ENCODE measurements around the gene ROR2.

The ROR2 gene

DNA sequence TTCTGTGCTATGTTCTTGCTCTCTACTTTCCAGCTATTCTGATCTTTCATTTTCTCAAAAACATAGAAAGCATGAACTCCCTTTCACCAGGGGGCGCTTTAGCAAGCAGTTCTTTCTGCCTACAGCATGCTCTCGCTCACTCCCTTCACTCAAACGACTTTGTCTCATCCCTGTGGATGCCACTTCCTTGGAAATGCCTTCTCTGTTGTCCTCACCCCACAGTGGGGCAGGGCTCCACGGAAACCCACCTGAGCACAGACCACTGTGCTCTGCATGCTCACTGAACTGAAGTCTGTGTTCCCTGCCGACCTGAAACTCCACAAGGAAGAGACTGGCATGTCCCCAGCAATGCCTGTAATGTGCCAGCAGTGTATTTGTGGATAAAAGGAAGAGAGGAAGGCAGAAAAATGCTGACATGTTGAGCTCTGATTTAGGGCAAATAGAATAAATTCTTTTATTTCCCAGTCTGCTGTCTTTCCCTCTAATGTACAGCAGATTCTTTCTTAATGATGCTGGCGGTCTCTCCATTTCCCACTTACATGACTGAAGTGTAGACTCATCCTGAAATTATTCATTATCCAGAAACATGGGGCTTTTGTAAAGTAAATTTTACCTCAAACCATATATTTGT lies 4.9 kb upstream of the ROR2 start:
- TF ChIP-seq FOXP2 (optimal IDR thresholded peaks at IDR 0.05; ENCODE audit: borderline replicate concordance, extremely low read depth, extremely low read length, insufficient read depth) (no peak), TAF1 (IDR thresholded peaks at IDR 0.05; ENCODE audit: borderline replicate concordance, insufficient read depth, low read length) (no peak), SIN3A (IDR thresholded peaks at IDR 0.05; ENCODE audit: borderline replicate concordance, insufficient read depth, low read length) (no peak), POLR2AphosphoS5 (IDR thresholded peaks at IDR 0.05; ENCODE audit: low read depth, low read length) (no peak)
- TF ChIP-seq, protein P1, sequence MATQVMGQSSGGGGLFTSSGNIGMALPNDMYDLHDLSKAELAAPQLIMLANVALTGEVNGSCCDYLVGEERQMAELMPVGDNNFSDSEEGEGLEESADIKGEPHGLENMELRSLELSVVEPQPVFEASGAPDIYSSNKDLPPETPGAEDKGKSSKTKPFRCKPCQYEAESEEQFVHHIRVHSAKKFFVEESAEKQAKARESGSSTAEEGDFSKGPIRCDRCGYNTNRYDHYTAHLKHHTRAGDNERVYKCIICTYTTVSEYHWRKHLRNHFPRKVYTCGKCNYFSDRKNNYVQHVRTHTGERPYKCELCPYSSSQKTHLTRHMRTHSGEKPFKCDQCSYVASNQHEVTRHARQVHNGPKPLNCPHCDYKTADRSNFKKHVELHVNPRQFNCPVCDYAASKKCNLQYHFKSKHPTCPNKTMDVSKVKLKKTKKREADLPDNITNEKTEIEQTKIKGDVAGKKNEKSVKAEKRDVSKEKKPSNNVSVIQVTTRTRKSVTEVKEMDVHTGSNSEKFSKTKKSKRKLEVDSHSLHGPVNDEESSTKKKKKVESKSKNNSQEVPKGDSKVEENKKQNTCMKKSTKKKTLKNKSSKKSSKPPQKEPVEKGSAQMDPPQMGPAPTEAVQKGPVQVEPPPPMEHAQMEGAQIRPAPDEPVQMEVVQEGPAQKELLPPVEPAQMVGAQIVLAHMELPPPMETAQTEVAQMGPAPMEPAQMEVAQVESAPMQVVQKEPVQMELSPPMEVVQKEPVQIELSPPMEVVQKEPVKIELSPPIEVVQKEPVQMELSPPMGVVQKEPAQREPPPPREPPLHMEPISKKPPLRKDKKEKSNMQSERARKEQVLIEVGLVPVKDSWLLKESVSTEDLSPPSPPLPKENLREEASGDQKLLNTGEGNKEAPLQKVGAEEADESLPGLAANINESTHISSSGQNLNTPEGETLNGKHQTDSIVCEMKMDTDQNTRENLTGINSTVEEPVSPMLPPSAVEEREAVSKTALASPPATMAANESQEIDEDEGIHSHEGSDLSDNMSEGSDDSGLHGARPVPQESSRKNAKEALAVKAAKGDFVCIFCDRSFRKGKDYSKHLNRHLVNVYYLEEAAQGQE (IDR thresholded peaks at IDR 0.05; ENCODE audit: insufficient read depth in 1 of 2, low read depth in 2 of 2, low read length in 2 of 2): no peak

DNA sequence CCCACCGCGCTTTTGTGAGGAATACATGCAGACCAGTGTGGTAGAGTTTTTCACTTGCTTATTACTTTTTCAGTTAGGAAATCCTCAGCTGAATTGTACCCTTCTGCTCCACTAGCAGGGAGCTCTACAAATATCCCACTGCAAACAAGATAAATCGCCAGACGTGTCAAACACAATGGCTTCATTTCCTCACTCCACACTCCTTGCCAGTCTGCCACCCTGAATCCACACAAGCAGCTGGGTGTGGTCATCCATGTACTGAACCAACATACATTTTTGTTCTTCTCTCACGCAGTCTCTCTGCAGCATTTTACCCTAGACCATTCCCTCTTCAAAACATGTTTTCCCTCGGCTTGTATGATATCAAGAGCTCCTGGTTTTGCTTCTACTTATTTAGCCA lies 3.7 kb upstream of the ROR2 start:
- no peak for TF ChIP-seq SIN3A (IDR thresholded peaks at IDR 0.05; ENCODE audit: borderline replicate concordance, insufficient read depth, low read length)

DNA sequence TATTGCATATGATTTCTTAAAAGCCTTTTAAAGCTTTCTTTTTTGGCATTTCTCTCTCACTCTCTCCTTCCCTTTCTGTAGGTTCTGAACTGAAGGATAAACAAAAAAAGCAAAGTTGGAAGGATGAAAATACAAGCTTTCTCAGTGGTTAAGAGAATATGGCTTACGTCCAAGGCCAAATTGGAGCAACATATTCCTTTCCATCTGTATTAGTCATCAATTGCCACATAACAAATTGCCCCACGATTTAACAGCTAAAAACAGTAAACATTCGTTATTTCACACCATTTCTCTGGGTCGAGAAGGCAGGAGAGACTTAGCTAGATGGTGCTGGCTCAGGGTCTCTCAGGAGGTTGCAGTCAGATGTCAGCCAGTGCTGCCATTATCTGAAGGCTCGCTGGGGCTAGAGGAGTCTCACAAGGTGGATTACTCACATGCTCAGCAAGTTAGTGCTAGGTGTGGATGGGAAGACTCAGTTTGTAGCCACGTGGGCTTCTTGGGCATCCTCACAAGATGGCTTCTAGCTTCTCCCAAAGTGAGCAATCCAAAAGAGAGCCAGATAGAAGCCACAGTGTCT lies 2.0 kb upstream of the ROR2 start:
- TF ChIP-seq, protein P1 (IDR thresholded peaks at IDR 0.05; ENCODE audit: insufficient read depth in 1 of 2, low read depth in 2 of 2, low read length in 2 of 2): no peak
- TF ChIP-seq SIN3A (IDR thresholded peaks at IDR 0.05; ENCODE audit: borderline replicate concordance, insufficient read depth, low read length) (no peak), FOXP2 (optimal IDR thresholded peaks at IDR 0.05; ENCODE audit: borderline replicate concordance, extremely low read depth, extremely low read length, insufficient read depth) (no peak), TAF1 (IDR thresholded peaks at IDR 0.05; ENCODE audit: borderline replicate concordance, insufficient read depth, low read length) (no peak), POLR2AphosphoS5 (IDR thresholded peaks at IDR 0.05; ENCODE audit: low read depth, low read length) (no peak)

DNA sequence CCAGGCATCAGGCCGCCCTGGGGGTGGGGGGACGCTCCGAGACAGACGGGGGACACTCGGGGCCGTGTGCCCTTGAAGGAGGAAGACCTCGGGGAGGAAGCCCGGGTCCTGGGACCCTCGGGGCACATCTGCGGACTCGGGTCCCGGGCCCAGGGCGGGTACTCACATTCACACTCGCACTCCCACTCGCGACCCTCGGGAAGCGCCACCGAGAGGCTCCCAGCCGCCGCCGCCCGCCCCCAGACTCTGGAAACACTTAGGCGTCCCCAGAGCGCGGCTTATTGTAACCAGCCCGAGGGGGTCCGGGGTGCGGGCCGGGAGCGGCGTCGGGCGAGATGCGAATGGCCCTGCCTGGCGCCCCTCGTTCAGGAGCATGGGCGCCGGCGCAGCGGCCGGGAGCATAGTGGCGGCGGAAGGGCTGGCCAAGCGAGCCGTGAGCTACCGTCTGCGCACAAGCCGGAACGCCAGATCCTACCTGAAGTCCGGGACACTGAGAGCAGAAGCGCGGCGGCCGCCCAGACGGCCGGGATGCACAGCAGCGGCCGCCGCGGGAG lies 559 bp downstream of the ROR2 start:
- no peak for TF ChIP-seq SIN3A (IDR thresholded peaks at IDR 0.05; ENCODE audit: borderline replicate concordance, insufficient read depth, low read length)
- TF ChIP-seq FOXP2 (optimal IDR thresholded peaks at IDR 0.05; ENCODE audit: borderline replicate concordance, extremely low read depth, extremely low read length, insufficient read depth): no peak

DNA sequence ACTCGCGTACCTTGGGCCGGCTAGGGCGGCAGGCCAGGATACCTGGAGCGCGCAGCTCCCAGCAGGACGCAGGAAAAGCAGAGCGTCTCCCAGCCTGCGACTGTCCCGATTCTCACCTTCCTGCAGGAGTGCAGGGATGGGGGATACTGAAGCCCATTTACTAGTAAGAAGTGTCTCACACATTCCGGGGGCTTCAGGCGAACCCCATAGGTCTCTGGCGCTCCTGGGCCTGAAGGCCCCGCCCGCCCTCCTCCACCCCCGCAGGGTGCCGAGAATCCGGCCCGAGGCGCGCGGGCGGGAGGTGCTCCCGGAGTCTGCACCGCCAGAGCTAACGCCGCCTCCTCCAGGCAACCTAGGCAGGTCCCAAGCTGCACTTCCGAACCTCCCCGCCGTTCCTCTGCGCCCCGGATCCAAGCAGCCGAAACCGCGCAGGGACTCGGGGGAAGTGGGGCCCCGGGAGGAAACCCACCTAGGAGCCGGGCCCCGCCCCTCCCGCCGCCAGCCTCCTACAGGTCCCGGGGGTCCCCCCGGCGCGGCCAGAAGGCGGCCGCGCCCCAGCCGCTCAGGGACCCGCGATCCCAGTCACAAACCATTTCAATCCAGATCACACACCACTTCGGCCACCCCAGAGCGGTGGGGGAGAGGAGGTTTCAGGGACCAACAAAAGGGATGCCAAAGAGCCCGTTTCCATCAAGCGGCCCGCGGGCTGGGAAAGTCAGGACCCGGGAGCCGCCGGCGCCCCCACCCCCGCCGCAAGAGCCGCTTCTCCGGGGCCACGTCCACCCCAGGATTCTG lies 1.2 kb downstream of the ROR2 start:
- no peak for TF ChIP-seq POLR2AphosphoS5 (IDR thresholded peaks at IDR 0.05; ENCODE audit: low read depth, low read length)
- TF ChIP-seq, protein P1 (IDR thresholded peaks at IDR 0.05; ENCODE audit: insufficient read depth in 1 of 2, low read depth in 2 of 2, low read length in 2 of 2): no peak

DNA sequence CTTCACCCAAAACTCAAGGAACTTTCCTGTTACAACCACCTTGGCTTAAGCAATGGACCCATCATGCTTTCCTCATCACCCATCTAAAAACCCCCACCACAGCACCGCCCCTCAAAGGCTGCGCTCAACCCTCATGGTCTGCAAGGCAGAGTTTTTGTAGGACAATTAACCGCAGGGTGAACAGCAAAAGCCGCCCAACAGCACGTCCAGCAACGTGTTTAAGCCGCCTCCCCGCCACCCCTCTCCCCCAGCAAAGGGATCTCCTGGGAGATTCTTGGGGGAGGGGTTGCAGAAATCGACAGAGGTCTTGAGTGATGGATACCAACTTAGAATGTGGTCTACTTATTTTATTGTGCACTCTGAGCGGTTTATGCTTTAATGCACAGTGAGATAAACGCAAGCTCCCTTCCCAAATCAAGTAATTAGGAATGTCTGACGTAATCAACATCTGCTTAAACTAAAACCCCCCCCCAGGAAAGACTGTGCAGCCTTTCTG lies 1.9 kb downstream of the ROR2 start:
- TF ChIP-seq POLR2AphosphoS5 (IDR thresholded peaks at IDR 0.05; ENCODE audit: low read depth, low read length): no peak
- no peak for TF ChIP-seq TAF1 (IDR thresholded peaks at IDR 0.05; ENCODE audit: borderline replicate concordance, insufficient read depth, low read length)
- TF ChIP-seq FOXP2 (optimal IDR thresholded peaks at IDR 0.05; ENCODE audit: borderline replicate concordance, extremely low read depth, extremely low read length, insufficient read depth): no peak
- TF ChIP-seq SIN3A (IDR thresholded peaks at IDR 0.05; ENCODE audit: borderline replicate concordance, insufficient read depth, low read length): no peak
- TF ChIP-seq, protein P1 (IDR thresholded peaks at IDR 0.05; ENCODE audit: insufficient read depth in 1 of 2, low read depth in 2 of 2, low read length in 2 of 2): no peak
